HS-27A (cell line): ENCODE data around the gene ACTR3C.
"Not testable (repeated sequence)": the region's sequence is repeated elsewhere in the genome, so short reads cannot be mapped to it uniquely, and the experiment has no call there.

ENCODE experiments used
- DNase-seq: peaks from one replicate; pipeline ENCODE4 v3.0.0-alpha.2; 2012; ENCODE audit warnings: low read depth, missing footprints

The ACTR3C gene

DNA sequence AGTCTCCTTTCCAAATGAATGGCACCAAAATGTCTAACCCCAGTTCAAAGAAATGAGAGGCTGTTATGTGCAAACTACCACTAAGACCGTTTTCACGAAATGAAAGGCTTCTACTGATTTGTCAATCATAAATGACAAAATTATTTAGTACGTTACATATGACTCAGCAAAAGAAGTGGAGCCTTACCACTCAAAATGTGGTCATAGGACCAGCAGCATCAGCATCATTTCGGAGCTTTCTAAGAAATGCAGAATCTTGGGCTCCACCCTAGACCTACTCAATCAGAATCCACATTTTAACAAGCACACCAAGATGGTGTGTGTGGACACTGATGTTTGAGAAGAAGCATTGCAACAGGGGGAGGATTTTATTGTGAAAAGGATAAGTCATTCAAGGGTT, 120.5 kb downstream of the ACTR3C start:
- not testable (repeated sequence) for DNase-seq
